ENCODE data around the gene LDLRAD3. TPM values are rescaled to one million over a fixed set of nuclear protein-coding genes. Genes with fewer than 3 reads are reported as not detected.

LDLRAD3 gene
- total and polyA plus RNA-seq, 3 donors from 2014 or later, result 7.1 to 14.6 (median 12.0) TPM

- Histone ChIP-seq H3K9me3 (no peaks in the 10 kb centered on the region), H3K36me3 (ENCODE audit: low read depth, missing control alignments) (no peaks in the 10 kb centered on the region), H3K4me1 (peaks cover 7% of the 10 kb centered on the region), H3K4me3 (no peak overlapping the region), H3K27me3 (no peaks in the 10 kb centered on the region), H3K27ac (no peak overlapping the region)
- 64 to 82% methylated on average over 4 of the region's 4 CpGs for WGBS, 2 donors
- no peak for TF ChIP-seq CTCF (IDR thresholded peaks at IDR 0.05)
- no peak for TF ChIP-seq POLR2A (IDR thresholded peaks at IDR 0.05)
- intact Hi-C loops (cut with DNase I; ENCODE audit: low total_unique reads), result no loop called here
- DNase-seq, result no peak
Measured at GRCh38 chr11:36104660-36104992, 160.8 kb downstream of the LDLRAD3 start.

GRCh38 chr11:36105743-36106581 lies 162.1 kb downstream of the LDLRAD3 start:
- 87 to 89% methylated on average over 9 of the region's 9 CpGs for WGBS, 2 donors
- no peak for DNase-seq
- no peak for TF ChIP-seq CTCF (IDR thresholded peaks at IDR 0.05)
- no peak for TF ChIP-seq POLR2A (IDR thresholded peaks at IDR 0.05)
- H3K36me3 ChIP-seq (ENCODE audit: low read depth, missing control alignments), result no peaks in the 10 kb centered on the region
- H3K4me3 ChIP-seq, result no peak overlapping the region
- H3K9me3 ChIP-seq, result no peaks in the 10 kb centered on the region
- H3K4me1 ChIP-seq, result peaks cover 7% of the 10 kb centered on the region
- H3K27me3 ChIP-seq, result no peaks in the 10 kb centered on the region
- H3K27ac ChIP-seq, result no peak overlapping the region
- intact Hi-C loops (cut with DNase I; ENCODE audit: low total_unique reads), result no loop called here

GRCh38 chr11:36107547-36107946 lies 163.7 kb downstream of the LDLRAD3 start:
- no peak overlapping the region for H3K4me3 ChIP-seq
- no peaks in the 10 kb centered on the region for H3K36me3 ChIP-seq (ENCODE audit: low read depth, missing control alignments)
- intact Hi-C loops (cut with DNase I; ENCODE audit: low total_unique reads), result no loop called here
- no peaks in the 10 kb centered on the region for H3K27me3 ChIP-seq
- no peak overlapping the region for H3K27ac ChIP-seq
- DNase-seq, result no peak
- WGBS, 2 donors, result 95 to 98% methylated on average over 5 of the region's 5 CpGs
- peaks cover 7% of the 10 kb centered on the region for H3K4me1 ChIP-seq
- TF ChIP-seq CTCF (IDR thresholded peaks at IDR 0.05), result no peak
- no peak for TF ChIP-seq POLR2A (IDR thresholded peaks at IDR 0.05)
- H3K9me3 ChIP-seq, result no peaks in the 10 kb centered on the region

GRCh38 chr11:36108881-36109589 lies 165.2 kb downstream of the LDLRAD3 start:
- H3K27ac ChIP-seq, result no peak overlapping the region
- no peaks in the 10 kb centered on the region for H3K27me3 ChIP-seq
- 90 to 91% methylated on average over 12 of the region's 12 CpGs for WGBS, 2 donors
- H3K9me3 ChIP-seq, result no peaks in the 10 kb centered on the region
- peaks cover 7% of the 10 kb centered on the region for H3K4me1 ChIP-seq
- H3K4me3 ChIP-seq, result no peak overlapping the region
- intact Hi-C loops (cut with DNase I; ENCODE audit: low total_unique reads), result no loop called here
- no peak for DNase-seq
- TF ChIP-seq CTCF (IDR thresholded peaks at IDR 0.05) (no peak), POLR2A (IDR thresholded peaks at IDR 0.05) (no peak)
- no peaks in the 10 kb centered on the region for H3K36me3 ChIP-seq (ENCODE audit: low read depth, missing control alignments)
